DOHH2 (cell line): ENCODE results near the gene TNFRSF11A.

ENCODE experiments used
- EZH2phosphoT487 ChIP-seq: fragments of 200-600 bp; sonication (generic); IDR thresholded peaks from 2 replicates; pipeline ENCODE4 v1.6.1; 2017; ENCODE audit warnings: borderline replicate concordance, mild to moderate bottlenecking, antibody characterized with exemption, low read length, moderate library complexity, mixed read lengths
- TF ChIP-seq, protein P1 (sequence below): fragments of 200-600 bp; sonication (generic); IDR thresholded peaks from one replicate; pipeline ENCODE4 v1.5.1; 2014; ENCODE audit warnings: antibody characterized with exemption, mild to moderate bottlenecking, low read depth, low read length; ENCODE audit not compliant: poor library complexity, severe bottlenecking

- TF ChIP-seq, protein P1, sequence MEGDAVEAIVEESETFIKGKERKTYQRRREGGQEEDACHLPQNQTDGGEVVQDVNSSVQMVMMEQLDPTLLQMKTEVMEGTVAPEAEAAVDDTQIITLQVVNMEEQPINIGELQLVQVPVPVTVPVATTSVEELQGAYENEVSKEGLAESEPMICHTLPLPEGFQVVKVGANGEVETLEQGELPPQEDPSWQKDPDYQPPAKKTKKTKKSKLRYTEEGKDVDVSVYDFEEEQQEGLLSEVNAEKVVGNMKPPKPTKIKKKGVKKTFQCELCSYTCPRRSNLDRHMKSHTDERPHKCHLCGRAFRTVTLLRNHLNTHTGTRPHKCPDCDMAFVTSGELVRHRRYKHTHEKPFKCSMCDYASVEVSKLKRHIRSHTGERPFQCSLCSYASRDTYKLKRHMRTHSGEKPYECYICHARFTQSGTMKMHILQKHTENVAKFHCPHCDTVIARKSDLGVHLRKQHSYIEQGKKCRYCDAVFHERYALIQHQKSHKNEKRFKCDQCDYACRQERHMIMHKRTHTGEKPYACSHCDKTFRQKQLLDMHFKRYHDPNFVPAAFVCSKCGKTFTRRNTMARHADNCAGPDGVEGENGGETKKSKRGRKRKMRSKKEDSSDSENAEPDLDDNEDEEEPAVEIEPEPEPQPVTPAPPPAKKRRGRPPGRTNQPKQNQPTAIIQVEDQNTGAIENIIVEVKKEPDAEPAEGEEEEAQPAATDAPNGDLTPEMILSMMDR, result no peak
- no peak for TF ChIP-seq EZH2phosphoT487
These were observed 24.6 kb upstream of the TNFRSF11A start for GRCh38 chr18:62300359-62300963.
